ENCODE data around the gene EFEMP2.
"Not testable (repeated sequence)": the region's sequence is repeated elsewhere in the genome, so short reads cannot be mapped to it uniquely, and the experiment has no call there.

The EFEMP2 gene

GRCh38 chr11:65857500-65857852, 15.1 kb downstream of the EFEMP2 start:
- in situ Hi-C loops (cut with HindIII; ENCODE audit: low sequenced_read_pairs) = no loop called here

DNA sequence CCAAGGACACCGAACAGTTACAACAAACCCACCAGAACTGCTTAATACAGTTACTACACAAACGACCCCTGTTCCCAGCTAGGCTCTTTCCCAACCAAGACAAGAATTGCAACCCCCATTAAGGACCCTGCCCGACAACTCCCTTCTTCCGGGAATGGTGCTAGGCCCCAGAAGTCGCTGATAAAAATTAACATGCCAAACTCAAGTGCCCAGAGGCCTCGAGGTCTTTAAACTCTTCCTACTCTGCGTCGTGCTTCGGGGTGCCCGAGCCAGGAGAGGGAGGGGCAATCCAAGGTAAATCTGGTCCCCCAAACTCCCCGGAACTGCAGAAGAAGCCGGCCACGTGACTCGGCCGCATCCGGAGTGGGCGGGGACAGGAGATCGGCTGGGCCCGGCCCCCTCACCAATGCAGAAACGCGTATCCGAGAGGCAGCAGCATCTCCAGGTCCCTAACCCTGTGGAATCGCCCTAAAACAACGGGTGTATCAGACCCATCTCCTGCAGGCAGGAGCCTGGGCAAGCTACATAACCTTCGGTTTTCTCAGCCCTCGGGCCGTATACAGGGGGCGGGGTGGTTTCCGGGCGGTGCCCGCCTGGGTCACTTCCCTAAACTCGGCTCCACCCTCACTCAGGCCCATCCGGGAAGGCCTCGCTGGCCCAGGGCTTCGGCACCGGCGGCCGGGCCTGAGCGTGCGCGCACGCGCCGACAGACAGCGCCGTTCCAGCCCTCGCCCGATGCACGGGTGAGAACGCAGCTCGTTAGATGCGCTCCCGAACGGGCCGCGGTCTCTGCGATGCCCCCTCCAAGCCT, 15.7 kb downstream of the EFEMP2 start:
- in situ Hi-C loops (cut with HindIII; ENCODE audit: low sequenced_read_pairs) = no loop called here

DNA sequence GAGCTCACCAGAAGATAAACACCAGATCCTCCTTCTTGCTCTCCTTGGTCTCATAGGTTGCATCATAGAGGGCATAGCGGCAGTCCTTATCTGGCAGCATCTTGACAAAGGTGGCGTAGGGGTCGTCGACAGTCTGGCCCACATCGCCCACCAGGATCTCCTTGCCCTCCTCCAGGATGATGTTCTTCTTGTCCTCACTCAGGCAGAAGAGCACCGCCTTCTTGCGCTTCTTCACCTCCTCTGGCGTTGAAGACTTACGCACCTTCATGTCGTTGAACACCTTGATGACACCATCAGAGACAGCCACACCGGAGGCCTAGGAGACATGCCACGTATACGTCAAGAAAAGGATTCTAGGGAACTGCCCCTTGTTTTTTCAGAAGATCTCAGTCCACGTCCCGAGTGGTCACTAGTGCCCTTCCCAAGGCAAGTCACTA, 16.7 kb downstream of the EFEMP2 start:
- in situ Hi-C loops (cut with HindIII; ENCODE audit: low sequenced_read_pairs) = no loop called here

DNA sequence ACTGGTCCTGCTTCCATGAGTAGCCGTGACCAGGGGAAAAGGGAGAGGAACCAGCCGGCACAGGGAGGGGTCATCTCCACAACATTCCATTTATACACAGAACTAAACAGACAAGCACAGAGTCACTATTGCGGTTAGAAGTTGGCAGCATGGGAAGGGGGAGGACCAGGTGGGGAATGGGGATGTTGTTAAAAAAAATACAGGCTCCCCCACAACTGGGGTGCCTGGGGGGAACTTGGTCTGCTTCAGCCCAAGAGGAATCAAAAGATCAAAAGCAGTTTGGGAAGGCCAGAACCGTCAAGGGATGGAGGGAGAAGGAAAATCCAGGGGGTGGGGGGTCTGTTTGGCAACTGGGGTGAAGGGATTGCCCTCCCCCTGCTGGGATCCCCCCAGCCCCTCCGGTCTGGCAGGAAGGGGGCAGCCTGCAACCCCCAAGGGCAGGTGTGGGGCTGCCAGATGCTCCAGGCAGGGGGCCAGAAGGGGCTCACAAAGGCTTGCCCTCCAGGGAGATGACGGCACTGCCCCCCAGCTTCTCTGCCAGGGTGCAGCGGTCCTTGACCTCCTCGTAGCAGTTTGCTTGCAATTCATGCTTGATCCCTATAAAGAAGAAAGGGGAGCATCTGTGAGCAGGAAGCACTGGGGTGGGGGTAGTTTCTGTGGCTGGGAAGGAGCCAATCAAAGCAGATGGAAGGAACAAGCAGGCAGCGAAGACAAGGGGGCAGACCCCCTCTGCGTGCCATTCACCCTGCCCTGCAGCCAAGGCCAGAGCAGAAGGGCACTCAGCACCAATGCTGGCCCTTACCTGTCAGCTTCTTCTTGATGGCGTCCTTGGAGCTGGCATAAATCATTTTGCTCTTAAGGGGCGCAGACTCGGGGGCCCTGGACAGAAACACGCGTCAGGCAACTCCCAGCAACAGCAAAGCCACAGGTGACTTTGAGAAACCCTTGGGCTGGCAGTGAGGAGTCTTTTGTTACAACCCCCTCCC, 17.5 kb downstream of the EFEMP2 start:
- in situ Hi-C loops (cut with HindIII; ENCODE audit: low sequenced_read_pairs) = no loop called here

- in situ Hi-C loops (cut with HindIII; ENCODE audit: low sequenced_read_pairs) = no loop called here
These were observed 18.4 kb downstream of the EFEMP2 start for GRCh38 chr11:65854161-65854592.

- in situ Hi-C loops (cut with HindIII; ENCODE audit: low sequenced_read_pairs) = no loop called here
These were observed 19.2 kb downstream of the EFEMP2 start for GRCh38 chr11:65853246-65853979.

GRCh38 chr11:65852508-65853245, 19.9 kb downstream of the EFEMP2 start:
- in situ Hi-C loops (cut with HindIII; ENCODE audit: low sequenced_read_pairs) = no loop called here

GRCh38 chr11:65851811-65852507, 20.6 kb downstream of the EFEMP2 start:
- in situ Hi-C loops (cut with HindIII; ENCODE audit: low sequenced_read_pairs) = no loop called here

- in situ Hi-C loops (cut with HindIII; ENCODE audit: low sequenced_read_pairs) = no loop called here
These were observed 21.5 kb downstream of the EFEMP2 start for GRCh38 chr11:65851083-65851579.

- in situ Hi-C loops (cut with HindIII; ENCODE audit: low sequenced_read_pairs) = no loop called here
These were observed 22.1 kb downstream of the EFEMP2 start for GRCh38 chr11:65850217-65851082.

DNA sequence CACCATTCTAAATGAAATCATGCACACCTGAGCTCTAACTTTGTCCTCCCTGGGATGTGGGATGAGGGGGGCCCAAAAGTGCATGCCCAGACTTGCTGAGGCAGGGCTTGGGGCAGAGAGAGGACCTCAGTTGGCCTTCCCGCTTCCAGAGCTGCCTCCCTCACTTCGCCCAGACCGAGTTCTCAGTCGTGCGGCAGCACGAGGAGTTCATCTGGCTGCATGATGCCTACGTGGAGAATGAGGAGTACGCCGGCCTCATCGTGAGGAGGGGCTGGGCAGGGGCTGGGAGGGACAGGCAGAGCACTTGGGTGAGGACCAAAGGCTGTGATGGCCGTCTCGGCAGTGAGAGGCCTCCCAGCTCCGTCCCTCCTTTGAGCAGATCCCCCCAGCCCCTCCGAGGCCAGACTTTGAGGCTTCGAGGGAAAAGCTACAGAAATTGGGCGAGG, 22.8 kb downstream of the EFEMP2 start:
- in situ Hi-C loops (cut with HindIII; ENCODE audit: low sequenced_read_pairs) = no loop called here

GRCh38 chr11:65849366-65849765, 23.2 kb downstream of the EFEMP2 start:
- in situ Hi-C loops (cut with HindIII; ENCODE audit: low sequenced_read_pairs) = no loop called here

- in situ Hi-C loops (cut with HindIII; ENCODE audit: low sequenced_read_pairs) = not testable (repeated sequence)
These were observed 23.9 kb downstream of the EFEMP2 start for GRCh38 chr11:65848693-65849092.

GRCh38 chr11:65847746-65848145, 24.9 kb downstream of the EFEMP2 start:
- in situ Hi-C loops (cut with HindIII; ENCODE audit: low sequenced_read_pairs) = no loop called here

GRCh38 chr11:65844231-65844872, 28.2 kb downstream of the EFEMP2 start:
- in situ Hi-C loops (cut with HindIII; ENCODE audit: low sequenced_read_pairs) = loop anchor here (5.0 kb wide), 1 partner anchor 72 kb away; no protein-coding TSS in a partner anchor

DNA sequence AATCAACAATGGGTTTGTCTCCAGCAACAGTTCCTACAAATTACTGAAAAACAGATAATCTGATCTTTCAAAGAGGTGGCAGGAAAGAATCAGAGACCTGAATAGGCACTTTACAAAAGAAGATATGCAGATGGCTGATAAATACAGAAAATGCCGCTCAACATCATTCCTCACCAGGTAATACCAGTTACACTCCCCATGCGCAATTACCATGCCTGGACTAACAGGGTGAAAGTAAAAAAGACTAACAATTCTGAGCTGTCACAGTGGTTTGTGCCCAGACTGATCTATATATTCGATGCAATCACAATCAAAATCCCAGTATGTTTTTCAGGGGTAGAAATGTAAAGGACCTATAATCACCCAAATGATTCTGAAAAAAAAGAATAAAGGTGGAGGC, 28.8 kb downstream of the EFEMP2 start:
- in situ Hi-C loops (cut with HindIII; ENCODE audit: low sequenced_read_pairs) = loop anchor here (5.0 kb wide), 1 partner anchor 72 kb away; no protein-coding TSS in a partner anchor

- in situ Hi-C loops (cut with HindIII; ENCODE audit: low sequenced_read_pairs) = loop anchor here (5.0 kb wide), 1 partner anchor 70 kb away; no protein-coding TSS in a partner anchor
These were observed 30.5 kb downstream of the EFEMP2 start for GRCh38 chr11:65842144-65842543.

GRCh38 chr11:65834202-65834601, 38.4 kb downstream of the EFEMP2 start:
- in situ Hi-C loops (cut with HindIII; ENCODE audit: low sequenced_read_pairs) = no loop called here
